Measurements from ENCODE around the gene BCAS3. TPM values are rescaled to one million over a fixed set of nuclear protein-coding genes. Genes with fewer than 3 reads are reported as not detected.
A peak's percentile ranks its signal among the peaks of the same experiment; 100 is the strongest.

BCAS3 gene
- total and polyA plus RNA-seq, 2 donors = 6.9 to 12.4 TPM

DNA sequence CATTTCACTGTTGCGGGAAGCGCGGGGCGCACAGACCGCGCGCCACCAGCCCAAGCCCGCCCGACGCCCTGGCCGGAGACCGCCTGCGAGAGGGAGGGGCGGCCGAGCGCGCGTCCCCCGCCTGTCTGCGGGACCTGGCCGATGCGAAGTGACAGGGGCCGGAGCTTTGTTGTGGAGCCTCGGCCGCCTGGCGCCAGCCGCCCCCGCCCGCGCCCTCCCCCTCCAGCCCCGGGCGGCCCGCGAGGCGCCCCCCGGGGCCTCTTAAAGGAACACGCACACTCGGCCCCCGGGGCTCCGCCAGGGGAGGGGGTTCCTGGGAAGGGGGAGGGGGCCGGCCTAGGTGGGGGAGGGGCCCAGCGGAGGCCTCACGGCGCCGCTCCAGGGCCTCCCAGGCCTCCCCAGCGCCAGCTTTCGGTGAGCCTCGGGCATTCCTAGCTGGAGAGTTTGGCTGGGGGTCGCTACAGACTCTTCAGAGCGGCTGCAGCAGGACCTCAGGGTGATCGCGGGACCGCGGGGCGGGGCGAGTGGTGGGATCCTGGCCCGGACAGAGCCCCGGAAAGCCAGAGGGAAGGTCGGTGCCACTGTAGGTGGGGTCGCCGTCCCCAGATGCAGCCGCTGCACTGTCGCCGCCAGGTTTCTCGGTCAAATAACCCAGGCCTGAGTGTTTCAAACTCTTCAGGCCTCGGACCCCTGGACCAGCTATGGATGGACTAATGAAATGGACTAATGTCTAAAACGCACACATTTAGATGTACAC is 719.6 kb downstream of the BCAS3 start:
- 4% methylated on average over 66 of the region's 67 CpGs for WGBS
- H3K4me1 ChIP-seq (ENCODE audit: control insufficient read depth in 2 of 2, insufficient read depth in 2 of 2, low read length in 2 of 2) = peaks cover 0 to 12% of the 10 kb centered on the region in 2 donors
- H3K9me3 ChIP-seq (ENCODE audit: control insufficient read depth in 2 of 2, insufficient read depth in 1 of 2, low read length in 1 of 2) = peaks cover 0 to 1% of the 10 kb centered on the region in 2 donors
- no peak overlapping the region for H3K27ac ChIP-seq (ENCODE audit: low read depth in 1 of 2, low read length in 1 of 2)
- H3K27me3 ChIP-seq (ENCODE audit: control insufficient read depth in 2 of 2, insufficient read depth in 1 of 2, low read length in 1 of 2) = peaks cover 79 to 98% of the 10 kb centered on the region in 2 donors
- no peaks in the 10 kb centered on the region for H3K36me3 ChIP-seq (ENCODE audit: control insufficient read depth in 2 of 2, insufficient read depth in 2 of 2, low read length in 1 of 2)
- no peak for DNase-seq (ENCODE audit: low read depth in 6 of 9, low spot score in 9 of 9)
- no peak overlapping the region for H3K4me3 ChIP-seq (ENCODE audit: low read length in 2 of 2)

GRCh38 chr17:61398721-61399130 is 721.1 kb downstream of the BCAS3 start:
- no peak for DNase-seq (ENCODE audit: low read depth in 6 of 9, low spot score in 9 of 9)
- Histone ChIP-seq H3K27ac (ENCODE audit: low read depth in 1 of 2, low read length in 1 of 2) (no peak overlapping the region), H3K4me1 (ENCODE audit: control insufficient read depth in 2 of 2, insufficient read depth in 2 of 2, low read length in 2 of 2) (peaks cover 0 to 12% of the 10 kb centered on the region in 2 donors), H3K27me3 (ENCODE audit: control insufficient read depth in 2 of 2, insufficient read depth in 1 of 2, low read length in 1 of 2) (peaks cover 90 to 98% of the 10 kb centered on the region in 2 donors), H3K4me3 (ENCODE audit: low read length in 2 of 2) (peak overlapping the region in 1 of 2 donors; percentile 12), H3K9me3 (ENCODE audit: control insufficient read depth in 2 of 2, insufficient read depth in 1 of 2, low read length in 1 of 2) (peaks cover 0 to 3% of the 10 kb centered on the region in 2 donors), H3K36me3 (ENCODE audit: control insufficient read depth in 2 of 2, insufficient read depth in 2 of 2, low read length in 1 of 2) (no peaks in the 10 kb centered on the region)
- 5% methylated on average over 34 of the region's 34 CpGs for WGBS

DNA sequence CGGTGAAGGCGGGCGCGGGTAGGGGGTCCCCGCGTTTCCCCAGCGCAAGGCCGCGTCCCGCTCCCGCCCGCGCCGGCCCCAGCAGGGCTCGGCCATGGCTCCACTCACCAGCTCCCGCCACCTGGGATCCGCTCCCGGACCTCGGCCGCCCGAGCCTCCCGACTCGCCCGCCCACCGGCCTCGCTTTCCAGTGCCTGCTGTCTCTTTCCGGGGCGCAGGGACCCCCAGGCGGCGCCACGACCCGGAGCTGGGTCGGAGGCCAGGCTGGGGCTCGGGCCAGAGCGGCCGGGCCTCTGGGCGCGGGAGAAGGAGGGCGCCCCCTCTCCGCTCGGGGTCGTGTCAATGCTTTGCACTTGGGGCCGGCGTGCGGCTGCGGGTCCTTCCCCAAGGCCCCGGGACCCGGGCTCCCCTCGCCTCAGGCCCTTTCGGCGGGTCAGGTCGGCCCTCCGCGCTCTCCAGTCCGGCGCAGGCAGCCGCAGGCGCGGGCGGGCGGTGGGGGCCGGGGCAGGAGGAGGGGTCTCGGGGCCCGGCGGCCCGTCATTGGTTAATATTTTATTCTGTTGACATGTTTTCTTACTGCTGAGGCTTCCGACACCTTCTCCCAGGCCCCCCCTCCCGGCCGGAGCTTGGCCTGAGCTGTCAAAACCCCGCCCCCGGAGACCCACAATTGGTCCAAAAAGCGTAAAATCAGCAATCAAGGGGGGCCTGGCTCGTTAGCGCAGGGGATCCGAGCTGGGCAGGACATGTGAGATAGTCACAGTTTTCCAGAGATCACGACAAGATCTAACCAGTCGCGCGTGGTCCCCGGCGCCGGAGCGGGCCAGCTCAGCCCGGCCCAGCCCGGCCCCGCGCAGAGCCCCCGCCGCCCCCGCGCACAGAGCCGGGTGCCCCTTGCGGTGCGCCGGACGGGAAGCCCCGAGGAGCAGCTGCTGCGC is 721.7 kb downstream of the BCAS3 start, which contains the start of gene TBX2:
Gene TBX2 (plus strand): TSS at position 713 of the 935 bp plus-strand sequence. CDS start 334 bp downstream, outside the sequence.
- H3K36me3 ChIP-seq (ENCODE audit: control insufficient read depth in 2 of 2, insufficient read depth in 2 of 2, low read length in 1 of 2) = no peaks in the 10 kb centered on the region
- H3K4me3 ChIP-seq (ENCODE audit: low read length in 2 of 2) = peak within 1 kb of the TSS; percentile 13 to 21
- 3% methylated on average over 98 of the region's 98 CpGs for WGBS
- H3K4me1 ChIP-seq (ENCODE audit: control insufficient read depth in 2 of 2, insufficient read depth in 2 of 2, low read length in 2 of 2) = peaks cover 0 to 19% of the 10 kb centered on the region in 2 donors
- H3K27me3 ChIP-seq (ENCODE audit: control insufficient read depth in 2 of 2, insufficient read depth in 1 of 2, low read length in 1 of 2) = peaks cover 91 to 98% of the 10 kb centered on the region in 2 donors
- no peak for DNase-seq (ENCODE audit: low read depth in 6 of 9, low spot score in 9 of 9)
- peak within 1 kb of the TSS in 1 of 2 donors; percentile 31 for H3K27ac ChIP-seq (ENCODE audit: low read depth in 1 of 2, low read length in 1 of 2)
- peaks cover 0 to 3% of the 10 kb centered on the region in 2 donors for H3K9me3 ChIP-seq (ENCODE audit: control insufficient read depth in 2 of 2, insufficient read depth in 1 of 2, low read length in 1 of 2)

DNA sequence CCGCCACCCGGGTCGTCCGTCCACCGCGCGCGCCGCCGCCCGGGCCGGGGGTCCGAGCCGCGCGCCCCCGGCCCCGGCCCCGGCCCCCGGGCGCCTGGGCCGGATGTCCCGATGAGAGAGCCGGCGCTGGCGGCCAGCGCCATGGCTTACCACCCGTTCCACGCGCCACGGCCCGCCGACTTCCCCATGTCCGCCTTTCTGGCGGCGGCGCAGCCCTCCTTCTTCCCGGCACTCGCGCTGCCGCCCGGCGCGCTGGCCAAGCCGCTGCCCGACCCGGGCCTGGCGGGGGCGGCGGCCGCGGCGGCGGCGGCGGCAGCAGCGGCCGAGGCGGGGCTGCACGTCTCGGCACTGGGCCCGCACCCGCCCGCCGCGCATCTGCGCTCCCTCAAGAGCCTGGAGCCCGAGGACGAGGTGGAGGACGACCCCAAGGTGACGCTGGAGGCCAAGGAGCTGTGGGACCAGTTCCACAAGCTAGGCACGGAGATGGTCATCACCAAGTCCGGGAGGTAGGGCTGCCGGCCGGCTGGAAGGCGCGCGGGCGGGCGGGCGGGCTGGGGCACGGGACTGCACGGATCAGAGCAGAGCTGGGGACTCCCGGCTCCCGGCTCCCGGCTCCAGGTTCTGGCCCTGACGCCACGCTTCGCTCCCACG is 722.5 kb downstream of the BCAS3 start:
- Histone ChIP-seq H3K27me3 (ENCODE audit: control insufficient read depth in 2 of 2, insufficient read depth in 1 of 2, low read length in 1 of 2) (peaks cover 98% of the 10 kb centered on the region in 2 donors), H3K27ac (ENCODE audit: low read depth in 1 of 2, low read length in 1 of 2) (no peak overlapping the region), H3K9me3 (ENCODE audit: control insufficient read depth in 2 of 2, insufficient read depth in 1 of 2, low read length in 1 of 2) (peaks cover 0 to 3% of the 10 kb centered on the region in 2 donors), H3K4me3 (ENCODE audit: low read length in 2 of 2) (peak overlapping the region; percentile 13 to 21), H3K4me1 (ENCODE audit: control insufficient read depth in 2 of 2, insufficient read depth in 2 of 2, low read length in 2 of 2) (peaks cover 2 to 21% of the 10 kb centered on the region in 2 donors), H3K36me3 (ENCODE audit: control insufficient read depth in 2 of 2, insufficient read depth in 2 of 2, low read length in 1 of 2) (no peaks in the 10 kb centered on the region)
- no peak for DNase-seq (ENCODE audit: low read depth in 6 of 9, low spot score in 9 of 9)
- 2% methylated on average over 90 of the region's 90 CpGs for WGBS

- Histone ChIP-seq H3K27me3 (ENCODE audit: control insufficient read depth in 2 of 2, insufficient read depth in 1 of 2, low read length in 1 of 2) (peaks cover 98% of the 10 kb centered on the region in 2 donors), H3K36me3 (ENCODE audit: control insufficient read depth in 2 of 2, insufficient read depth in 2 of 2, low read length in 1 of 2) (no peaks in the 10 kb centered on the region), H3K4me3 (ENCODE audit: low read length in 2 of 2) (peak overlapping the region in 1 of 2 donors; percentile 13), H3K27ac (ENCODE audit: low read depth in 1 of 2, low read length in 1 of 2) (no peak overlapping the region), H3K9me3 (ENCODE audit: control insufficient read depth in 2 of 2, insufficient read depth in 1 of 2, low read length in 1 of 2) (peaks cover 0 to 3% of the 10 kb centered on the region in 2 donors), H3K4me1 (ENCODE audit: control insufficient read depth in 2 of 2, insufficient read depth in 2 of 2, low read length in 2 of 2) (peaks cover 3 to 21% of the 10 kb centered on the region in 2 donors)
- DNase-seq (ENCODE audit: low read depth in 6 of 9, low spot score in 9 of 9) = no peak
- WGBS = 5% methylated on average over 45 of the region's 45 CpGs
Measured at GRCh38 chr17:61400717-61401388, 723.2 kb downstream of the BCAS3 start.

- no peak for DNase-seq (ENCODE audit: low read depth in 6 of 9, low spot score in 9 of 9)
- peaks cover 3 to 21% of the 10 kb centered on the region in 2 donors for H3K4me1 ChIP-seq (ENCODE audit: control insufficient read depth in 2 of 2, insufficient read depth in 2 of 2, low read length in 2 of 2)
- WGBS = 11% methylated on average over 25 of the region's 25 CpGs
- peaks cover 0 to 3% of the 10 kb centered on the region in 2 donors for H3K9me3 ChIP-seq (ENCODE audit: control insufficient read depth in 2 of 2, insufficient read depth in 1 of 2, low read length in 1 of 2)
- peak overlapping the region in 1 of 2 donors; percentile 13 for H3K4me3 ChIP-seq (ENCODE audit: low read length in 2 of 2)
- peaks cover 97 to 98% of the 10 kb centered on the region in 2 donors for H3K27me3 ChIP-seq (ENCODE audit: control insufficient read depth in 2 of 2, insufficient read depth in 1 of 2, low read length in 1 of 2)
- no peaks in the 10 kb centered on the region for H3K36me3 ChIP-seq (ENCODE audit: control insufficient read depth in 2 of 2, insufficient read depth in 2 of 2, low read length in 1 of 2)
- H3K27ac ChIP-seq (ENCODE audit: low read depth in 1 of 2, low read length in 1 of 2) = no peak overlapping the region
Measured at GRCh38 chr17:61401389-61402072, 723.9 kb downstream of the BCAS3 start.

DNA sequence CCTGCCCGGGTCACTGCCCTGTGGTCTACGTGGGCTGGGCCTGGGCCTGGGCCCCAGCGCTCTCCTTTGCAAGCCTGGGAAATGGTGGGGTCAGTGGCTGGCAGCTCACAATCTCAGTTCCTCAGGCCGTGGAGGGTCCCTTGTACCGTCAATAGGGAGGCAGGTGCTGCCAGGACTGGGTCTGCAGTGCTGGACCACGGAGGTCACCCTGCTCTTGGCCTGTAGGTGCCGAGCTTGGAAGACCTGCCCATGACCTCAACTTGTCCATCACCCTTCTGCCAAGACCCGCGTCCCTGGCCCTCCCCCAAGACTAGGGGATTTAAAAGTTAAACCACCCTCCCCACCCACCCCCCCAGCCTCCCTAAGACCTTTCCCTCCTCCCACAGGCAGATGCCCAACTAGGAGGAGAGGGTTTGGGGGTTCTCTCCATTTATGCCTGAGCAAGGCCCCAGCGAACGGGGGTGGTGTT is 724.5 kb downstream of the BCAS3 start:
- H3K4me1 ChIP-seq (ENCODE audit: control insufficient read depth in 2 of 2, insufficient read depth in 2 of 2, low read length in 2 of 2) = peaks cover 3 to 21% of the 10 kb centered on the region in 2 donors
- H3K9me3 ChIP-seq (ENCODE audit: control insufficient read depth in 2 of 2, insufficient read depth in 1 of 2, low read length in 1 of 2) = peaks cover 0 to 3% of the 10 kb centered on the region in 2 donors
- no peak overlapping the region for H3K27ac ChIP-seq (ENCODE audit: low read depth in 1 of 2, low read length in 1 of 2)
- DNase-seq (ENCODE audit: low read depth in 6 of 9, low spot score in 9 of 9) = no peak
- H3K36me3 ChIP-seq (ENCODE audit: control insufficient read depth in 2 of 2, insufficient read depth in 2 of 2, low read length in 1 of 2) = no peaks in the 10 kb centered on the region
- peaks cover 95 to 98% of the 10 kb centered on the region in 2 donors for H3K27me3 ChIP-seq (ENCODE audit: control insufficient read depth in 2 of 2, insufficient read depth in 1 of 2, low read length in 1 of 2)
- peak overlapping the region in 1 of 2 donors; percentile 13 for H3K4me3 ChIP-seq (ENCODE audit: low read length in 2 of 2)
- 7% methylated on average over 11 of the region's 11 CpGs for WGBS
